ENCODE data around the gene DPEP2NB.

DNA sequence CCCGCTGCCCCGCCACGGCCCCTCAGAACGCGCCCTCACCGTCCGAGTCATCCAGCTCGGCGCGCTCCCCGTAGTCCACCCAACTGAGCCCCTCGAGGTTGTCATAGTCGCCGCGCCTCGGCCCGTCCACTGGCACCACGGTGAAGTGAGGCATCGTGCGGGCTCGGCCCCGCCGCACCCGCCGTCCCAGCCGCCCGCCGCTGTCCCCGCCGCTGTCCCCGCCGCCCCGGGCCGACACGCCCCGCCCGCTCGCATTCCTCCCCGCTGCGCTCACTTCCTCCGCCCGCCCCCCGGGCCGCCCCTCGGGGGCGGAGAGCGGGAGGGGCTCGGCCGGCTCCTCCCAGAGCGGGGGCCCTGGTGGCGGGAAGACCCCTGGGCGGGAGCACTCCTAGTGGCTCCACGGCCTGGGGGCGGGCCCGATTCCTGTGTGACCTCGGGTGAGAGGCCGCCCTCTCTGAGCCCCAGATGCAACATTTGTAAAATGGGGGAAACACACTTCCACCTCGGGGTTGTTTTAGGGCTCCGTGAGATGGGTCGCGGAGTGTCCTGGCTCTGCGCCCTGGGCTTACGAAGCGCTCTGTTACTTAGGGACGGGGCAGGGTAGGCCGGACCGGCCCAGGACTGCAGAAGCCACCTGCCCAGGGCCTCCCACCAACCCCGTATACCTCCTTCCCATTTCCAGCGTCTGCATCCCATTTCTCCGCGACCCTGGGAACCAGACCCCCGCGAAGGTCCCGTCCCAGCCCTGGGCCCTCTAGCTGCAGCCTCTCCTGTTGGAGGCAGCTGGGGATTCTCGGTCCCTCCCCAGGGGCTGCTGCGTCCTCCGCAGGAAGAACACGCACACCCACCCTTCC is 47.1 kb downstream of the DPEP2NB start, which contains the start of gene SLC12A4:
- TF ChIP-seq, protein P1, sequence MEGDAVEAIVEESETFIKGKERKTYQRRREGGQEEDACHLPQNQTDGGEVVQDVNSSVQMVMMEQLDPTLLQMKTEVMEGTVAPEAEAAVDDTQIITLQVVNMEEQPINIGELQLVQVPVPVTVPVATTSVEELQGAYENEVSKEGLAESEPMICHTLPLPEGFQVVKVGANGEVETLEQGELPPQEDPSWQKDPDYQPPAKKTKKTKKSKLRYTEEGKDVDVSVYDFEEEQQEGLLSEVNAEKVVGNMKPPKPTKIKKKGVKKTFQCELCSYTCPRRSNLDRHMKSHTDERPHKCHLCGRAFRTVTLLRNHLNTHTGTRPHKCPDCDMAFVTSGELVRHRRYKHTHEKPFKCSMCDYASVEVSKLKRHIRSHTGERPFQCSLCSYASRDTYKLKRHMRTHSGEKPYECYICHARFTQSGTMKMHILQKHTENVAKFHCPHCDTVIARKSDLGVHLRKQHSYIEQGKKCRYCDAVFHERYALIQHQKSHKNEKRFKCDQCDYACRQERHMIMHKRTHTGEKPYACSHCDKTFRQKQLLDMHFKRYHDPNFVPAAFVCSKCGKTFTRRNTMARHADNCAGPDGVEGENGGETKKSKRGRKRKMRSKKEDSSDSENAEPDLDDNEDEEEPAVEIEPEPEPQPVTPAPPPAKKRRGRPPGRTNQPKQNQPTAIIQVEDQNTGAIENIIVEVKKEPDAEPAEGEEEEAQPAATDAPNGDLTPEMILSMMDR (IDR thresholded peaks at IDR 0.05; ENCODE audit: insufficient read depth, low read length, poor library complexity, severe bottlenecking), result no peak
- no peak for TF ChIP-seq EZH2phosphoT487 (conservative IDR thresholded peaks at IDR 0.05; ENCODE audit: low read length)

Measured in SU-DHL-6 (cell line).